ENCODE data around the gene CCND3. TPM values are rescaled to one million over a fixed set of nuclear protein-coding genes. Genes with fewer than 3 reads are reported as not detected.

CCND3 gene
- total RNA-seq, 2 donors from 2014 or later, result 131 to 170 TPM

- Histone ChIP-seq H3K27me3 (replicated peaks; ENCODE audit: insufficient read depth) (no peaks in the 10 kb centered on the region), H3K4me3 (no peak overlapping the region), H3K4me1 (ENCODE audit: control insufficient read depth in 1 of 2, low read depth in 2 of 2) (peaks cover 3 to 12% of the 10 kb centered on the region in 2 donors), H3K36me3 (peaks cover 68% of the 10 kb centered on the region), H3K27ac (no peak overlapping the region), H3K9me3 (no peaks in the 10 kb centered on the region)
- ATAC-seq (ENCODE audit: insufficient number of reproducible peaks, low FRiP score, low read depth) (no peak), DNase-seq (ENCODE audit: low spot score) (no peak)
- TF ChIP-seq, protein P1, sequence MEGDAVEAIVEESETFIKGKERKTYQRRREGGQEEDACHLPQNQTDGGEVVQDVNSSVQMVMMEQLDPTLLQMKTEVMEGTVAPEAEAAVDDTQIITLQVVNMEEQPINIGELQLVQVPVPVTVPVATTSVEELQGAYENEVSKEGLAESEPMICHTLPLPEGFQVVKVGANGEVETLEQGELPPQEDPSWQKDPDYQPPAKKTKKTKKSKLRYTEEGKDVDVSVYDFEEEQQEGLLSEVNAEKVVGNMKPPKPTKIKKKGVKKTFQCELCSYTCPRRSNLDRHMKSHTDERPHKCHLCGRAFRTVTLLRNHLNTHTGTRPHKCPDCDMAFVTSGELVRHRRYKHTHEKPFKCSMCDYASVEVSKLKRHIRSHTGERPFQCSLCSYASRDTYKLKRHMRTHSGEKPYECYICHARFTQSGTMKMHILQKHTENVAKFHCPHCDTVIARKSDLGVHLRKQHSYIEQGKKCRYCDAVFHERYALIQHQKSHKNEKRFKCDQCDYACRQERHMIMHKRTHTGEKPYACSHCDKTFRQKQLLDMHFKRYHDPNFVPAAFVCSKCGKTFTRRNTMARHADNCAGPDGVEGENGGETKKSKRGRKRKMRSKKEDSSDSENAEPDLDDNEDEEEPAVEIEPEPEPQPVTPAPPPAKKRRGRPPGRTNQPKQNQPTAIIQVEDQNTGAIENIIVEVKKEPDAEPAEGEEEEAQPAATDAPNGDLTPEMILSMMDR (IDR thresholded peaks at IDR 0.05), result no peak
These were observed 9.8 kb downstream of the CCND3 start for GRCh38 chr6:41931792-41932191.

DNA sequence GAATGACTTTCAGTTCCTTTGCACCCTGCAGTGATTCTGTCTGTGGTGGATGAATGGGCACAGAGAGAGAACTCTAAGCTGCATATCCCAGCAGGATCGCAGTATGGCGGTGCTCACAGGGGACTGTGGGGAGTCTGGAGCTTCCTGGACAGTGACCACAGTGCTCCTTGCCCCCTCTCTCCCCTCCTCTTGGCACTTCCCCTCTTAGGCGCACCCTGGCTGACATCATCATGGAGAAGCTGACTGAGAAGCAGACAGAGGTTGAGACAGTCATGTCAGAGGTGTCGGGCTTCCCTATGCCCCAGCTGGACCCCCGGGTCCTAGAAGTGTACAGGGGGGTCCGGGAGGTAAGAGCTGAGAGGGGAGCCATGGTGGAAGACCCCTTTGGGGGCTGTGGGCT is 11.7 kb downstream of the CCND3 start:
- ATAC-seq (ENCODE audit: insufficient number of reproducible peaks, low FRiP score, low read depth) (no peak), DNase-seq (ENCODE audit: low spot score) (no peak)
- H3K27ac ChIP-seq, result no peak overlapping the region
- H3K4me1 ChIP-seq (ENCODE audit: control insufficient read depth in 1 of 2, low read depth in 2 of 2), result no peaks in the 10 kb centered on the region
- no peak overlapping the region for H3K4me3 ChIP-seq
- TF ChIP-seq, protein P1 (IDR thresholded peaks at IDR 0.05), result no peak
- peaks cover 55% of the 10 kb centered on the region for H3K36me3 ChIP-seq
- no peaks in the 10 kb centered on the region for H3K27me3 ChIP-seq (replicated peaks; ENCODE audit: insufficient read depth)
- H3K9me3 ChIP-seq, result no peaks in the 10 kb centered on the region

DNA sequence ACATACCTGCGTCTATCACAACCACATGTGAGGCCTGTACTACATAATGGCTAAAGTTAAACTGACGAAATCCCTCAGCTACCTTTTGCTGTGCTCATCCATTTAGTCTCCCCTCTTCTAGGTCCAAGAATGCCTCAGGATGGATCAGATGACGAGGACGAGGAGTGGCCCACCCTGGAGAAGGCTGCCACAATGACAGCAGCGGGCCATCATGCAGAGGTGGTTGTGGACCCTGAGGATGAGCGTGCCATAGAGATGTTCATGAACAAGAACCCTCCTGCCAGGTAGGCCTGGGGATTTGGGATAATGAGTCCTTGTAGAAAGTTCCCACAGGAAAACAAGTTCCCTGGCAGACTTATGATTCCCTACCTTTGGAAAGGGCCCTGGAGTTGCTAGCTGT is 14.4 kb downstream of the CCND3 start:
- no peaks in the 10 kb centered on the region for H3K9me3 ChIP-seq
- TF ChIP-seq, protein P1 (IDR thresholded peaks at IDR 0.05), result no peak
- no peak overlapping the region for H3K4me3 ChIP-seq
- peaks cover 9 to 14% of the 10 kb centered on the region in 2 donors for H3K4me1 ChIP-seq (ENCODE audit: control insufficient read depth in 1 of 2, low read depth in 2 of 2)
- H3K27me3 ChIP-seq (replicated peaks; ENCODE audit: insufficient read depth), result no peaks in the 10 kb centered on the region
- no peak overlapping the region for H3K27ac ChIP-seq
- H3K36me3 ChIP-seq, result peaks cover 37% of the 10 kb centered on the region
- ATAC-seq (ENCODE audit: insufficient number of reproducible peaks, low FRiP score, low read depth), result no peak
- no peak for DNase-seq (ENCODE audit: low spot score)

- Histone ChIP-seq H3K27me3 (replicated peaks; ENCODE audit: insufficient read depth) (no peaks in the 10 kb centered on the region), H3K4me1 (ENCODE audit: control insufficient read depth in 1 of 2, low read depth in 2 of 2) (peaks cover 22 to 43% of the 10 kb centered on the region in 2 donors), H3K27ac (no peak overlapping the region), H3K4me3 (peak overlapping the region; percentile 81), H3K9me3 (no peaks in the 10 kb centered on the region), H3K36me3 (peaks cover 2% of the 10 kb centered on the region)
- DNase-seq (ENCODE audit: low spot score) (no peak), ATAC-seq (ENCODE audit: insufficient number of reproducible peaks, low FRiP score, low read depth) (no peak)
- TF ChIP-seq, protein P1 (IDR thresholded peaks at IDR 0.05), result no peak
These were observed 19.5 kb downstream of the CCND3 start for GRCh38 chr6:41922154-41922553.

DNA sequence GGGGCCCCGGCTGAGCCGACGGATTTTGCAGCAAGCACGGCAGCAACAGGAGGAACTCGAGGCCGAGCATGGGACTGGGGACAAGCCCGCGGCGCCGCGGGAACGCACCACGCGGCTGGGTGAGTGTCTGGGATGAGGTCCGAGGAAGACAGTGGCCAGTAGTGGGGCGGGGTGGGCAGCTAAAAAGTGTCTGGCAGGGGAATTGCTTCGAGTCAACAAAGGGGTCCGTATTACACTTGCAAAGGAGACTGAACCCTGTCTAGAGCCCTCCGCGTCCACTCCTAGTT is 20.0 kb downstream of the CCND3 start:
- H3K27ac ChIP-seq, result peak overlapping the region; percentile 91 to 99
- TF ChIP-seq, protein P1 (IDR thresholded peaks at IDR 0.05), result no peak
- H3K27me3 ChIP-seq (replicated peaks; ENCODE audit: insufficient read depth), result no peaks in the 10 kb centered on the region
- peaks cover 22 to 43% of the 10 kb centered on the region in 2 donors for H3K4me1 ChIP-seq (ENCODE audit: control insufficient read depth in 1 of 2, low read depth in 2 of 2)
- no peak for DNase-seq (ENCODE audit: low spot score)
- no peak for ATAC-seq (ENCODE audit: insufficient number of reproducible peaks, low FRiP score, low read depth)
- H3K36me3 ChIP-seq, result no peaks in the 10 kb centered on the region
- peak overlapping the region; percentile 81 for H3K4me3 ChIP-seq
- H3K9me3 ChIP-seq, result no peaks in the 10 kb centered on the region
